WTC11 (cell line): ENCODE measurements around the gene IRF8. TPM values are rescaled to one million over a fixed set of nuclear protein-coding genes. Genes with fewer than 3 reads are reported as not detected.

ENCODE experiments used
- ATAC-seq: fragments of 200-7000 bp; cut with Tn5 transposase; 2 replicates; pipeline ENCODE4 v1.10.0; 2021; ENCODE audit warnings: mild to moderate bottlenecking, moderate library complexity
- CTCF ChIA-PET: fragments of 300-600 bp; sonication (Branson Sonifier 250); formaldehyde crosslinking; loops from one replicate; lab custom pipeline; 2021; ENCODE audit warnings: antibody characterized with exemption; lab: Charles Lee
- POLR2A ChIA-PET: fragments of 350-600 bp; sonication (Branson Sonifier 250); formaldehyde crosslinking; loops from one replicate; lab custom pipeline; 2021; ENCODE audit warnings: antibody characterized with exemption; lab: Charles Lee
- DNase-seq: peaks from one replicate; pipeline ENCODE4 v3.0.0; 2021; ENCODE audit warnings: low spot score
- H3K27ac Mint-ChIP-seq: 2 replicates; pipeline ENCODE4 v1.8.0; 2021; ENCODE audit warnings: mixed read lengths
- H3K27me3 Mint-ChIP-seq: 2 replicates; pipeline ENCODE4 v1.8.0; 2021; ENCODE audit warnings: low read depth, mild to moderate bottlenecking, moderate library complexity, mixed read lengths
- H3K36me3 Mint-ChIP-seq: 2 replicates; pipeline ENCODE4 v1.8.0; 2021; ENCODE audit warnings: mixed read lengths
- H3K4me1 Mint-ChIP-seq: 2 replicates; pipeline ENCODE4 v1.8.0; 2022; ENCODE audit warnings: mixed read lengths
- H3K4me3 Mint-ChIP-seq: 2 replicates; pipeline ENCODE4 v1.8.0; 2021; ENCODE audit warnings: mild to moderate bottlenecking, moderate library complexity, mixed read lengths
- H3K9me3 Mint-ChIP-seq: 2 replicates; pipeline ENCODE4 v1.8.0; 2021; ENCODE audit warnings: mixed read lengths
- ARID4B ChIP-seq: sonication (generic); formaldehyde crosslinking; IDR thresholded peaks from 2 replicates; pipeline ENCODE4 v1.8.0; 2023; ENCODE audit warnings: missing genetic modification reagents, mild to moderate bottlenecking, borderline replicate concordance
- ATF6 ChIP-seq: sonication (generic); formaldehyde crosslinking; IDR thresholded peaks from 2 replicates; pipeline ENCODE4 v1.8.1; 2023; ENCODE audit warnings: mild to moderate bottlenecking, missing genetic modification reagents
- CREM ChIP-seq: sonication (generic); formaldehyde crosslinking; IDR thresholded peaks from 2 replicates; pipeline ENCODE4 v1.8.1; 2022; ENCODE audit warnings: mild to moderate bottlenecking, missing genetic modification reagents, moderate library complexity
- GRHL2 ChIP-seq: fragments of 250-450 bp; sonication (Bioruptor Pico); IDR thresholded peaks from 2 replicates; pipeline ENCODE4 v1.8.0; 2022; ENCODE audit warnings: mild to moderate bottlenecking, moderate library complexity; ENCODE audit not compliant: insufficient replicate concordance, severe bottlenecking
- IRF2 ChIP-seq: sonication (generic); formaldehyde crosslinking; IDR thresholded peaks from 2 replicates; pipeline ENCODE4 v1.8.0; 2022; ENCODE audit warnings: low read depth, missing genetic modification reagents, borderline replicate concordance
- MXD4 ChIP-seq: fragments of 250-450 bp; sonication (Bioruptor Pico); IDR thresholded peaks from 2 replicates; pipeline ENCODE4 v1.8.0; 2021; ENCODE audit warnings: mild to moderate bottlenecking, moderate library complexity, borderline replicate concordance
- MYBL2 ChIP-seq: sonication (generic); formaldehyde crosslinking; IDR thresholded peaks from 2 replicates; pipeline ENCODE4 v1.8.1; 2023; ENCODE audit warnings: mild to moderate bottlenecking, moderate library complexity, missing genetic modification reagents
- NFYB ChIP-seq: sonication (generic); formaldehyde crosslinking; conservative IDR thresholded peaks from 2 replicates; pipeline ENCODE4 v1.8.0; 2022; ENCODE audit warnings: low read depth, missing genetic modification reagents
- OVOL2 ChIP-seq: fragments of 250-450 bp; sonication (Bioruptor Pico); IDR thresholded peaks from 2 replicates; pipeline ENCODE4 v1.9.0; 2021; ENCODE audit warnings: mild to moderate bottlenecking, borderline replicate concordance
- SMAD4 ChIP-seq: sonication (generic); formaldehyde crosslinking; IDR thresholded peaks from 2 replicates; pipeline ENCODE4 v1.8.0; 2022; ENCODE audit warnings: mild to moderate bottlenecking, missing genetic modification reagents
- SOX15 ChIP-seq: fragments of 250-450 bp; sonication (Bioruptor Pico); IDR thresholded peaks from 2 replicates; pipeline ENCODE4 v1.9.0; 2021; ENCODE audit warnings: mild to moderate bottlenecking
- SP1 ChIP-seq: sonication (generic); formaldehyde crosslinking; conservative IDR thresholded peaks from 2 replicates; pipeline ENCODE4 v1.8.1; 2022; ENCODE audit warnings: missing genetic modification reagents
- TEAD1 ChIP-seq: sonication (generic); formaldehyde crosslinking; IDR thresholded peaks from 2 replicates; pipeline ENCODE4 v1.8.0; 2022; ENCODE audit warnings: mild to moderate bottlenecking, missing genetic modification reagents
- ZNF532 ChIP-seq: fragments of 250-450 bp; sonication (Bioruptor Pico); IDR thresholded peaks from 2 replicates; pipeline ENCODE4 v1.9.0; 2021; ENCODE audit warnings: mild to moderate bottlenecking, borderline replicate concordance
- total RNA-seq: library from RNA; stranded (reverse); gene quantifications from 3 replicates; pipeline ENCODE4 v1.2.3, GENCODE V29; 2021
- TF ChIP-seq, protein P1 (sequence below): sonication (generic); formaldehyde crosslinking; IDR thresholded peaks from 2 replicates; pipeline ENCODE4 v1.8.1; 2023; ENCODE audit warnings: mild to moderate bottlenecking, missing genetic modification reagents
- TF ChIP-seq, protein P2 (sequence below): sonication (generic); formaldehyde crosslinking; IDR thresholded peaks from 2 replicates; pipeline ENCODE4 v1.8.1; 2022; ENCODE audit warnings: low read depth, missing genetic modification reagents, borderline replicate concordance

IRF8 gene
- total RNA-seq, 1 experiment from 2014 or later, result 1.1 TPM

DNA sequence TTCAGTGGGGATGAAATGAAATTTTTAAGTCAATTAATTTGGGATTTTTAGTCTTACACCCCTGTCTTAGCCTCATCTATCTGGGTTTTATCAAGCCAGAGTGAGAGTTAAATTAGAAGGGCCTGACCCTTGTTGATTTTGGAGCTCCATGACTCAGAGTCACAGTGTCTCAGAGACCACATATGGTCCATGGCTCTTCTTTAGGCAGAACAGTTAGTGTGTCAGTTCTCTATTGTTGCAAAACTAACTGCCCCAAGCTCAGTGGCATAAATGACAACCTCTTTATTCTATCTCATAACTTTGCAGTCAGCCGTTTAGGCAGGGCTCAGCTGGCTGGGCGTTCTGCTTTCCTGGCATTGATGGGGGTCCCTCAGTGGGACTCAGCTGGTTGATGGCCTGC lies 44.7 kb downstream of the IRF8 start (continued):
- TF ChIP-seq, protein P1, sequence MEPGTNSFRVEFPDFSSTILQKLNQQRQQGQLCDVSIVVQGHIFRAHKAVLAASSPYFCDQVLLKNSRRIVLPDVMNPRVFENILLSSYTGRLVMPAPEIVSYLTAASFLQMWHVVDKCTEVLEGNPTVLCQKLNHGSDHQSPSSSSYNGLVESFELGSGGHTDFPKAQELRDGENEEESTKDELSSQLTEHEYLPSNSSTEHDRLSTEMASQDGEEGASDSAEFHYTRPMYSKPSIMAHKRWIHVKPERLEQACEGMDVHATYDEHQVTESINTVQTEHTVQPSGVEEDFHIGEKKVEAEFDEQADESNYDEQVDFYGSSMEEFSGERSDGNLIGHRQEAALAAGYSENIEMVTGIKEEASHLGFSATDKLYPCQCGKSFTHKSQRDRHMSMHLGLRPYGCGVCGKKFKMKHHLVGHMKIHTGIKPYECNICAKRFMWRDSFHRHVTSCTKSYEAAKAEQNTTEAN (CRISPR knock-in tag), result no peak
- TF ChIP-seq ZNF532, result no peak

DNA sequence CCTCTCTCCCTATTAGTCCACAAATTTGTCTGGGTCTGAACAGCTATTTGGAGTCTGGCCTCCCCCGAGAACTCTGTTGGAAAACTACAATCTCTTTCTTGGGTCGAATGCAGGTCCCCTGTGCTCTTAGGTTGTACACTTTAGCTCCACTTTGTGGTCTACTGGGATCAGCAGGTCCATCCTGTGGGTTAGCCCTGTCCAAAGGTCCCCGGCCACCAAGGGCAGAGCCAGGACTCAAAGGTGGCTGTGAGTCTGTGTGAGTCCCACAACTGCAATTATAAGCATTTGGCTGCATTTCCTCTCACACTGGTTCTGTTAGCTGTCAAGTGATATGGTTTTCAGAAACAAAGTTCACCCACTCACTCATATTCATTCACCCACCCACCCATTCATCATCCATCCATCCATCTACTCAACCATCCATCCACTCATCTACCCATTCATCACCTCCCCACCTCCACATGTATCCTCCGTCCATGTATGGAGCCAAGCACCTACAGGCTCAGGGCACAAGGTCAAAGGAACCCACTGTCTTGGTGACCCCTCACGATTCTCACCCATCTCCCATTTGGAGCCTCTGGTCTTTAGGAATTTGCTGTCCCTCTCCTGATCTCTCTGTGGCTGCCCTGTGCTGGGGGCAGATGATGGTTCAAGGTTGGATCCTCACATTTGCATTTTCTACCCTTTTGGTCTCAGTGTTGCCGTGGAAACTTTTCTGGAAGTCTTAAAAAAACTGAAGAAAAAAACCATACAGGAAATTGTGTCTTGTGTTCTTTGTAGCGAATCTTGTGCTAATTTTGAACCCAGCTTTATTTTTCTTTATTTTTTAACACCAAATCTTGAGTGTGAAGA lies 45.8 kb downstream of the IRF8 start:
- CTCF ChIA-PET, result interaction anchor here (0.8 to 1.0 kb wide), 2 partner anchors 17 to 125 kb away, joined by 3 read pairs; no protein-coding TSS in a partner anchor
- TF ChIP-seq GRHL2 (CRISPR knock-in tag) (no peak), NFYB (CRISPR knock-in tag) (no peak), SP1 (CRISPR knock-in tag) (no peak), ZNF532 (no peak), MYBL2 (no peak), ARID4B (CRISPR knock-in tag) (no peak), TEAD1 (no peak), CREM (CRISPR knock-in tag) (no peak), ATF6 (no peak), SOX15 (CRISPR knock-in tag) (no peak), MXD4 (no peak), IRF2 (CRISPR knock-in tag) (no peak), SMAD4 (CRISPR knock-in tag) (no peak), OVOL2 (CRISPR knock-in tag) (no peak)
- TF ChIP-seq, protein P2, sequence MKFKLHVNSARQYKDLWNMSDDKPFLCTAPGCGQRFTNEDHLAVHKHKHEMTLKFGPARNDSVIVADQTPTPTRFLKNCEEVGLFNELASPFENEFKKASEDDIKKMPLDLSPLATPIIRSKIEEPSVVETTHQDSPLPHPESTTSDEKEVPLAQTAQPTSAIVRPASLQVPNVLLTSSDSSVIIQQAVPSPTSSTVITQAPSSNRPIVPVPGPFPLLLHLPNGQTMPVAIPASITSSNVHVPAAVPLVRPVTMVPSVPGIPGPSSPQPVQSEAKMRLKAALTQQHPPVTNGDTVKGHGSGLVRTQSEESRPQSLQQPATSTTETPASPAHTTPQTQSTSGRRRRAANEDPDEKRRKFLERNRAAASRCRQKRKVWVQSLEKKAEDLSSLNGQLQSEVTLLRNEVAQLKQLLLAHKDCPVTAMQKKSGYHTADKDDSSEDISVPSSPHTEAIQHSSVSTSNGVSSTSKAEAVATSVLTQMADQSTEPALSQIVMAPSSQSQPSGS (CRISPR knock-in tag), result no peak

More for the DNA sequence above, 45.8 kb downstream of the IRF8 start:
- peaks cover 4% of the 10 kb centered on the region for H3K27me3 Mint-ChIP-seq
- POLR2A ChIA-PET, result no interaction called here
- H3K4me3 Mint-ChIP-seq, result no peak overlapping the region
- H3K9me3 Mint-ChIP-seq, result peaks cover 7% of the 10 kb centered on the region
- no peaks in the 10 kb centered on the region for H3K4me1 Mint-ChIP-seq
- DNase-seq (no peak), ATAC-seq (no peak)
- H3K27ac Mint-ChIP-seq, result no peak overlapping the region
- H3K36me3 Mint-ChIP-seq, result no peaks in the 10 kb centered on the region
